GM23338 (cell line): ENCODE measurements around the gene ENPP1. TPM values are rescaled to one million over a fixed set of nuclear protein-coding genes. Genes with fewer than 3 reads are reported as not detected.

Source experiments
- ATAC-seq: fragments of 200-7000 bp; cut with Tn5 transposase; 3 replicates; pipeline ENCODE4 v1.9.1; 2020
- DNase-seq: peaks from one replicate; pipeline ENCODE4 v3.0.0-alpha.2; 2015; ENCODE audit warnings: low spot score
- H2AFZ ChIP-seq: fragments of 200-600 bp; sonication (generic); 2 replicates; pipeline ENCODE4 v1.8.0; 2016; ENCODE audit warnings: antibody characterized with exemption, mild to moderate bottlenecking, moderate library complexity
- H3F3A ChIP-seq: fragments of 200-600 bp; sonication (generic); replicated peaks from 2 replicates; pipeline ENCODE4 v1.8.0; 2017; ENCODE audit warnings: antibody characterized with exemption, mixed run types, low read depth
- H3K27ac ChIP-seq: fragments of 200-600 bp; sonication (generic); 2 replicates; pipeline ENCODE4 v1.6.1; 2016; ENCODE audit warnings: low read depth
- H3K27me3 ChIP-seq: fragments of 200-600 bp; sonication (generic); 2 replicates; pipeline ENCODE4 v1.8.0; 2016; ENCODE audit warnings: mild to moderate bottlenecking, mixed run types, moderate library complexity; ENCODE audit not compliant: insufficient read depth
- H3K36me3 ChIP-seq: fragments of 200-600 bp; sonication (generic); 2 replicates; pipeline ENCODE4 v1.8.0; 2016; ENCODE audit warnings: mild to moderate bottlenecking; ENCODE audit not compliant: insufficient read depth
- H3K4me1 ChIP-seq: fragments of 200-600 bp; sonication (generic); 2 replicates; pipeline ENCODE4 v1.8.0; 2016; ENCODE audit warnings: mild to moderate bottlenecking, moderate library complexity; ENCODE audit not compliant: insufficient read depth
- H3K4me2 ChIP-seq: fragments of 200-600 bp; sonication (generic); 2 replicates; pipeline ENCODE4 v1.7.1; 2017; ENCODE audit warnings: mixed run types
- H3K4me3 ChIP-seq: fragments of 200-600 bp; sonication (generic); 2 replicates; pipeline ENCODE4 v1.6.1; 2016; ENCODE audit warnings: mixed run types
- H3K79me2 ChIP-seq: fragments of 200-600 bp; sonication (generic); replicated peaks from 2 replicates; pipeline ENCODE4 v1.8.0; 2017; ENCODE audit warnings: mild to moderate bottlenecking; ENCODE audit not compliant: insufficient read depth
- H3K9me2 ChIP-seq: fragments of 200-600 bp; sonication (generic); 2 replicates; pipeline ENCODE4 v1.8.0; 2017; ENCODE audit not compliant: insufficient read depth
- H4K20me1 ChIP-seq: fragments of 200-600 bp; sonication (generic); replicated peaks from 2 replicates; pipeline ENCODE4 v1.8.0; 2017; ENCODE audit warnings: mild to moderate bottlenecking; ENCODE audit not compliant: insufficient read depth
- H3K27ac Mint-ChIP-seq: 2 replicates; pipeline ENCODE4 v1.8.0; 2020; ENCODE audit warnings: inconsistent platforms, mild to moderate bottlenecking, moderate library complexity, mixed read lengths
- H3K27me3 Mint-ChIP-seq: 3 replicates; pipeline ENCODE4 v1.8.0; 2022; ENCODE audit warnings: low read depth, mild to moderate bottlenecking, moderate library complexity, mixed read lengths, inconsistent platforms; ENCODE audit not compliant: insufficient read depth, poor library complexity
- H3K36me3 Mint-ChIP-seq: 3 replicates; pipeline ENCODE4 v1.8.0; 2021; ENCODE audit warnings: low read depth, mild to moderate bottlenecking, inconsistent platforms, moderate library complexity, mixed read lengths
- H3K4me1 Mint-ChIP-seq: 3 replicates; pipeline ENCODE4 v1.8.0; 2020; ENCODE audit warnings: mild to moderate bottlenecking, inconsistent platforms, mixed read lengths
- H3K4me3 Mint-ChIP-seq: 3 replicates; pipeline ENCODE4 v1.8.0; 2021; ENCODE audit warnings: moderate library complexity, mild to moderate bottlenecking, inconsistent platforms, mixed read lengths
- H3K9me3 Mint-ChIP-seq: 3 replicates; pipeline ENCODE4 v1.8.0; 2020; ENCODE audit warnings: moderate library complexity, mild to moderate bottlenecking, inconsistent platforms, mixed read lengths
- CREB1 ChIP-seq: fragments of 250-450 bp; sonication (Bioruptor Pico); IDR thresholded peaks from 2 replicates; pipeline ENCODE4 v1.5.0; 2020; ENCODE audit warnings: low read depth, mild to moderate bottlenecking, moderate library complexity
- EZH2 ChIP-seq: fragments of 200-600 bp; sonication (generic); IDR thresholded peaks from one replicate; pipeline ENCODE4 v1.8.0; 2017; ENCODE audit warnings: antibody characterized with exemption, mild to moderate bottlenecking, low read depth; ENCODE audit not compliant: unreplicated experiment
- EZH2phosphoT487 ChIP-seq: fragments of 200-600 bp; sonication (generic); IDR thresholded peaks from one replicate; pipeline ENCODE4 v1.8.1; 2018; ENCODE audit warnings: antibody characterized with exemption; ENCODE audit not compliant: unreplicated experiment
- JUNB ChIP-seq: IDR thresholded peaks from one replicate; pipeline ENCODE4 v1.6.1; 2016; ENCODE audit warnings: antibody characterized with exemption; ENCODE audit not compliant: unreplicated experiment
- NANOG ChIP-seq: IDR thresholded peaks from 2 replicates; pipeline ENCODE4 v1.6.1; 2016; ENCODE audit warnings: antibody characterized with exemption, borderline replicate concordance
- POLR2AphosphoS5 ChIP-seq: IDR thresholded peaks from 2 replicates; pipeline ENCODE4 v1.6.1; 2016; ENCODE audit warnings: antibody characterized with exemption, low read depth
- STAT1 ChIP-seq: IDR thresholded peaks from one replicate; pipeline ENCODE4 v1.6.1; 2016; ENCODE audit warnings: antibody characterized with exemption; ENCODE audit not compliant: unreplicated experiment
- ZNF114 ChIP-seq: fragments of 250-450 bp; sonication (Bioruptor Pico); IDR thresholded peaks from 2 replicates; pipeline ENCODE4 v1.5.0; 2020; ENCODE audit warnings: mild to moderate bottlenecking, moderate library complexity
- ZNF331 ChIP-seq: fragments of 250-450 bp; sonication (Bioruptor Pico); IDR thresholded peaks from 2 replicates; pipeline ENCODE4 v1.5.0; 2020; ENCODE audit warnings: low read depth, mild to moderate bottlenecking, moderate library complexity
- polyA plus RNA-seq: library from polyadenylated mRNA; unstranded; fragments of >200 nt; fragmentation: Nextera tagmentation; extraction: Ambion mirVana; gene quantifications from 2 replicates; pipeline ENCODE4 v1.2.1, GENCODE V29; 2016
- total RNA-seq: library from RNA; depleted of rRNA; stranded (reverse); fragments of >200 nt; shearing (Covaris generic); gene quantifications from 2 replicates; pipeline ENCODE4 v1.2.3, GENCODE V29; 2014
- TF ChIP-seq, protein P1 (sequence below), 2 experiments: fragments of 200-600 bp in 1 of 2; sonication (generic) in 1 of 2; conservative IDR thresholded peaks; 2 replicates each; pipeline versions ENCODE4 v1.5.1 to v1.6.1; 2016 to 2017; ENCODE audit warnings: antibody characterized with exemption in 2 of 2, low read depth in 2 of 2, mild to moderate bottlenecking in 2 of 2, moderate library complexity in 1 of 2
- TF ChIP-seq, protein P2 (sequence below): IDR thresholded peaks from 2 replicates; pipeline ENCODE4 v1.6.1; 2016; ENCODE audit warnings: antibody characterized with exemption
- TF ChIP-seq, protein P3 (sequence below): IDR thresholded peaks from one replicate; pipeline ENCODE4 v1.6.1; 2018; ENCODE audit warnings: antibody characterized with exemption; ENCODE audit not compliant: unreplicated experiment

ENPP1 gene
- total and polyA plus RNA-seq, 2 experiments from 2014 or later = 17.3 to 46.9 TPM

DNA sequence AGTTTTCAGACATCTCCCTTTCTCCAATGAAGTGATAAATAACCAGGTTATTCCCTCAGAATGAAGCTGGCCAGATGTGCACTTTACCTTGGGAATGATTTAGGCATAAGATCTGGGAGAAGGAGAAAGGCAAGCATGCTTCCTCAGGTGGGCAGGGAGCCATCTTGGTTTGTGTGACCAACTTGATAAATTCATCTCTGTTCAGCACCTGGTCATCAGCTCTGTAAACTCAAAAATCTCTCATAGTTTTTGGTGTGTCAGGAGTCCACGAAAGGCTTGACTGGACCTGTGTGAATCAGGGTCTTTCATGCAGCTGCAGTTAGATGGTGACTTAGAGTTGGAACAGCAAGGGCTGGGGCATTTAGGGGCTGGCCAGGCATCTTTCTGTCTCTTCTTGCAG, 24.5 kb downstream of the ENPP1 start:
- H3K4me1 ChIP-seq = no peaks in the 10 kb centered on the region
- no peaks in the 10 kb centered on the region; the same call in 2 of the 3 replicates for H3K4me1 Mint-ChIP-seq
- peaks cover 6% of the 10 kb centered on the region; the same call in 2 of the 3 replicates for H3K36me3 Mint-ChIP-seq
- H3K4me3 Mint-ChIP-seq = no peak overlapping the region
- no peaks in the 10 kb centered on the region for H3K9me3 Mint-ChIP-seq
- ATAC-seq (no peak), DNase-seq (no peak)
- no peak overlapping the region for H3K27ac ChIP-seq
- no peaks in the 10 kb centered on the region for H3K27me3 ChIP-seq
- no peaks in the 10 kb centered on the region; the same call in 1 of the 2 replicates for H4K20me1 ChIP-seq
- TF ChIP-seq EZH2phosphoT487 (no peak), STAT1 (no peak), POLR2AphosphoS5 (no peak), ZNF331 (CRISPR knock-in tag) (no peak), JUNB (no peak), ZNF114 (CRISPR knock-in tag) (no peak), CREB1 (CRISPR knock-in tag) (no peak), EZH2 (no peak), NANOG (no peak)
- TF ChIP-seq, protein P1, sequence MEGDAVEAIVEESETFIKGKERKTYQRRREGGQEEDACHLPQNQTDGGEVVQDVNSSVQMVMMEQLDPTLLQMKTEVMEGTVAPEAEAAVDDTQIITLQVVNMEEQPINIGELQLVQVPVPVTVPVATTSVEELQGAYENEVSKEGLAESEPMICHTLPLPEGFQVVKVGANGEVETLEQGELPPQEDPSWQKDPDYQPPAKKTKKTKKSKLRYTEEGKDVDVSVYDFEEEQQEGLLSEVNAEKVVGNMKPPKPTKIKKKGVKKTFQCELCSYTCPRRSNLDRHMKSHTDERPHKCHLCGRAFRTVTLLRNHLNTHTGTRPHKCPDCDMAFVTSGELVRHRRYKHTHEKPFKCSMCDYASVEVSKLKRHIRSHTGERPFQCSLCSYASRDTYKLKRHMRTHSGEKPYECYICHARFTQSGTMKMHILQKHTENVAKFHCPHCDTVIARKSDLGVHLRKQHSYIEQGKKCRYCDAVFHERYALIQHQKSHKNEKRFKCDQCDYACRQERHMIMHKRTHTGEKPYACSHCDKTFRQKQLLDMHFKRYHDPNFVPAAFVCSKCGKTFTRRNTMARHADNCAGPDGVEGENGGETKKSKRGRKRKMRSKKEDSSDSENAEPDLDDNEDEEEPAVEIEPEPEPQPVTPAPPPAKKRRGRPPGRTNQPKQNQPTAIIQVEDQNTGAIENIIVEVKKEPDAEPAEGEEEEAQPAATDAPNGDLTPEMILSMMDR (conservative IDR thresholded peaks at IDR 0.05; ENCODE audit: low read depth in 2 of 2) = no peak
- TF ChIP-seq, protein P2, sequence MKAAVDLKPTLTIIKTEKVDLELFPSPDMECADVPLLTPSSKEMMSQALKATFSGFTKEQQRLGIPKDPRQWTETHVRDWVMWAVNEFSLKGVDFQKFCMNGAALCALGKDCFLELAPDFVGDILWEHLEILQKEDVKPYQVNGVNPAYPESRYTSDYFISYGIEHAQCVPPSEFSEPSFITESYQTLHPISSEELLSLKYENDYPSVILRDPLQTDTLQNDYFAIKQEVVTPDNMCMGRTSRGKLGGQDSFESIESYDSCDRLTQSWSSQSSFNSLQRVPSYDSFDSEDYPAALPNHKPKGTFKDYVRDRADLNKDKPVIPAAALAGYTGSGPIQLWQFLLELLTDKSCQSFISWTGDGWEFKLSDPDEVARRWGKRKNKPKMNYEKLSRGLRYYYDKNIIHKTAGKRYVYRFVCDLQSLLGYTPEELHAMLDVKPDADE = no peak
- TF ChIP-seq, protein P3, sequence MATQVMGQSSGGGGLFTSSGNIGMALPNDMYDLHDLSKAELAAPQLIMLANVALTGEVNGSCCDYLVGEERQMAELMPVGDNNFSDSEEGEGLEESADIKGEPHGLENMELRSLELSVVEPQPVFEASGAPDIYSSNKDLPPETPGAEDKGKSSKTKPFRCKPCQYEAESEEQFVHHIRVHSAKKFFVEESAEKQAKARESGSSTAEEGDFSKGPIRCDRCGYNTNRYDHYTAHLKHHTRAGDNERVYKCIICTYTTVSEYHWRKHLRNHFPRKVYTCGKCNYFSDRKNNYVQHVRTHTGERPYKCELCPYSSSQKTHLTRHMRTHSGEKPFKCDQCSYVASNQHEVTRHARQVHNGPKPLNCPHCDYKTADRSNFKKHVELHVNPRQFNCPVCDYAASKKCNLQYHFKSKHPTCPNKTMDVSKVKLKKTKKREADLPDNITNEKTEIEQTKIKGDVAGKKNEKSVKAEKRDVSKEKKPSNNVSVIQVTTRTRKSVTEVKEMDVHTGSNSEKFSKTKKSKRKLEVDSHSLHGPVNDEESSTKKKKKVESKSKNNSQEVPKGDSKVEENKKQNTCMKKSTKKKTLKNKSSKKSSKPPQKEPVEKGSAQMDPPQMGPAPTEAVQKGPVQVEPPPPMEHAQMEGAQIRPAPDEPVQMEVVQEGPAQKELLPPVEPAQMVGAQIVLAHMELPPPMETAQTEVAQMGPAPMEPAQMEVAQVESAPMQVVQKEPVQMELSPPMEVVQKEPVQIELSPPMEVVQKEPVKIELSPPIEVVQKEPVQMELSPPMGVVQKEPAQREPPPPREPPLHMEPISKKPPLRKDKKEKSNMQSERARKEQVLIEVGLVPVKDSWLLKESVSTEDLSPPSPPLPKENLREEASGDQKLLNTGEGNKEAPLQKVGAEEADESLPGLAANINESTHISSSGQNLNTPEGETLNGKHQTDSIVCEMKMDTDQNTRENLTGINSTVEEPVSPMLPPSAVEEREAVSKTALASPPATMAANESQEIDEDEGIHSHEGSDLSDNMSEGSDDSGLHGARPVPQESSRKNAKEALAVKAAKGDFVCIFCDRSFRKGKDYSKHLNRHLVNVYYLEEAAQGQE = no peak
- H3K79me2 ChIP-seq = peaks cover 45% of the 10 kb centered on the region
- no peak overlapping the region for H3K27ac Mint-ChIP-seq
- H3K9me2 ChIP-seq = 0 out of 2 replicates have a peak, but pooled peaks cover 6% of the 10 kb centered on the region
- H3K4me2 ChIP-seq = no peak overlapping the region
- H2AFZ ChIP-seq = no peak overlapping the region
- H3K27me3 Mint-ChIP-seq = no peaks in the 10 kb centered on the region
- H3K4me3 ChIP-seq = no peak overlapping the region
- no peaks in the 10 kb centered on the region for H3K36me3 ChIP-seq
- no peaks in the 10 kb centered on the region for H3F3A ChIP-seq
